Ovary (tissue), 9 donors: Measurements from ENCODE around the gene IMPDH2. TPM values are rescaled to one million over a fixed set of nuclear protein-coding genes. Genes with fewer than 3 reads are reported as not detected.

Source experiments
- DNase-seq, 5 donors: peaks; one replicate each; pipeline ENCODE4 v3.0.0-alpha.2; 2019 to 2020
- H3K27ac ChIP-seq, 2 donors: fragments of 200-600 bp; one replicate each; pipeline versions ENCODE4 v1.5.1 to v1.8.0; 2019 to 2022
- H3K27me3 ChIP-seq: fragments of 200-600 bp; one replicate; pipeline ENCODE4 v1.8.0; 2022
- H3K36me3 ChIP-seq: fragments of 200-600 bp; sonication (generic); one replicate; pipeline ENCODE4 v1.5.1; 2019
- H3K4me1 ChIP-seq: one replicate; pipeline ENCODE4 v1.8.1; 2013; ENCODE audit warnings: mild to moderate bottlenecking, moderate library complexity; ENCODE audit not compliant: insufficient read depth
- H3K4me3 ChIP-seq: fragments of 200-600 bp; sonication (generic); one replicate; pipeline ENCODE4 v1.5.1; 2017
- H3K9me3 ChIP-seq, 2 donors: fragments of 200-600 bp in 1 of 2; sonication (generic) in 1 of 2; one replicate each; pipeline versions ENCODE4 v1.5.1 to v1.8.1; 2013 to 2019; ENCODE audit warnings: mild to moderate bottlenecking in 1 of 2, moderate library complexity in 1 of 2
- EP300 ChIP-seq: sonication (generic); formaldehyde crosslinking; IDR thresholded peaks from one replicate; pipeline ENCODE4 v1.6.1; 2017; ENCODE audit warnings: antibody characterized with exemption
- POLR2A ChIP-seq: fragments of 450-650 bp; IDR thresholded peaks from one replicate; pipeline ENCODE4 v1.6.1; 2017; ENCODE audit warnings: antibody characterized with exemption, mild to moderate bottlenecking, moderate library complexity
- WGBS, 3 donors: extraction: QIAGEN DNeasy Blood & Tissue Kit in 1 of 3; methylation state at CpG; one replicate each; pipeline versions ENCODE4 v1.1.5 to v1.1.7; 2013 to 2017; 5-methylcytosine and 5-hydroxymethylcytosine counted together
- intact Hi-C, 4 donors: fragments of 100-400 bp; cut with DNase I; formaldehyde crosslinking; loops; one replicate each; pipeline versions ENCODE4 v1.11.0 to v1.15.1; 2022 to 2023
- polyA plus RNA-seq, 2 donors: library from polyadenylated mRNA; stranded (reverse); fragments of 200-250 nt in 1 of 2; fragments of 350-450 nt in 1 of 2; fragmentation: Illumina TruSeq in 1 of 2; extraction: RNeasy Lipid Tissue Mini Kit (QIAGEN cat#74804) in 1 of 2; gene quantifications; one replicate each; pipeline ENCODE4 v1.2.3, GENCODE V29; 2013 to 2014
- total RNA-seq, 7 donors: library from RNA; depleted of rRNA in 2 of 7; stranded (reverse); fragments of >200 nt in 2 of 7; fragmentation: NEBNext Ultra II Directional in 3 of 7; extraction: Animal tissue kit (Norgen Biotek cat#: 25700) in 3 of 7; gene quantifications; one replicate each; pipeline versions ENCODE4 v1.1.0 to v1.2.4, GENCODE V29; 2016 to 2023
- TF ChIP-seq, protein P1 (sequence below), 3 donors: fragments of 450-650 bp in 2 of 3; fragments of 200-600 bp in 1 of 3; IDR thresholded peaks; one replicate each; pipeline versions ENCODE4 v1.5.1 to v1.8.0; 2016 to 2022; ENCODE audit warnings: antibody characterized with exemption in 3 of 3, mild to moderate bottlenecking in 1 of 3
- donor health status: DM: no; HTN: no; CAD: no; lungs with moderate emphysema.
- donor health status: DM: no; HTN: no; CAD: no.
- donor health status: Bipolar disorder and iron deficiency.
- donor health status: DM: yes; HTN: yes; CAD: no.
- donor health status: DM: no; HTN: no; CAD: no.
- donor health status: DM: yes; HTN: yes; CAD: no.

Gene IMPDH2
- total and polyA plus RNA-seq, 9 donors, result 264 to 523 (median 381) TPM

DNA sequence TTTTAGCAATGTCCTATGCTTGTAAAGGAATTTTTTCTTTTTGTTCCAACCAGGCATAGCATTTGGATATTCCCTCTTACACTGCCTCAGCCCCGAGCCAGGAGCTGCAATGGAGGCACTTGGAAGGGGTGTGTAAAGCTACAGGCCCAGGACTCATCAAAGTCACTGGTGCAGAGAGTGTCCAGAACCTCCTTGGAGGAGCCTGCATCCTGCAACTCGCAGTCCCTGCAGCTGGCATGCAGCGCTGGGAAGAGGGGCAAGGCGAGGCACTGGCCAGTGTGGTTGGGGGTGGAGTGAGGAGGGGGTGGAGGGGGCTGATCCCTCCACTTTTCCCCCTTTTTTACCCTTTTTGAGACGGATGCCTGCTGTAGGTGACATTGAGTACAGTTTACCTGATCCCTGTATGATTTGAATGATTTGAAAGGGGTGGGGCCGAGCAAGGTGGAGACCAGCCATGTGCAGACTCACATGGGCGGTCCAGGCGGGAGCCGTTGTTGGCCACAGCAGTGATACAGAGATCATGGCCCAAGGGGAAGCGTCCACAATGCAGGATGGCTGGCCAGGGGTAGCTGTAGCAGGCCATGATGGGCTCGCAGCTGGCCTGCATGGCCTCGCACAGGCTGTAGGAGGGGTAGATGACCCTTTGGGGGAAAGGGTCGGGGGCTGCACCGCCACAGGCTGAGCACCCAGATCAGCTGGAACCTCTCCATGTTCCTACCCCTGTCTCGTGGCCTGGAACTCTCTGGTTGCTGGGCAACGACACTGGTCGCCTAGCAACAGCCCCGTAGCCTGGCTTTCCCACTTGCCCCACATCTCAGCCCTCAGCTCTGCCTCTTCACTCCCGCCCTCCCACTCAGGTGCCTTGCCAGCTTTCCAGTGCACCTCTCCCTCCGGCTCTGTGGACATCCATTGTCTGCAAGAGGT is 31.2 kb downstream of the IMPDH2 start:
- peak in 1 of 5 donors; percentile 26 for DNase-seq
- WGBS, 3 donors, result 71 to 77% (median 77%) methylated on average over 20 of the region's 20 CpGs
- Histone ChIP-seq H3K9me3 (no peaks in the 10 kb centered on the region), H3K36me3 (no peaks in the 10 kb centered on the region), H3K4me3 (no peak overlapping the region), H3K27ac (no peak overlapping the region), H3K27me3 (no peaks in the 10 kb centered on the region), H3K4me1 (no peaks in the 10 kb centered on the region)
- TF ChIP-seq EP300, result no peak
- no peak for TF ChIP-seq POLR2A
- TF ChIP-seq, protein P1, sequence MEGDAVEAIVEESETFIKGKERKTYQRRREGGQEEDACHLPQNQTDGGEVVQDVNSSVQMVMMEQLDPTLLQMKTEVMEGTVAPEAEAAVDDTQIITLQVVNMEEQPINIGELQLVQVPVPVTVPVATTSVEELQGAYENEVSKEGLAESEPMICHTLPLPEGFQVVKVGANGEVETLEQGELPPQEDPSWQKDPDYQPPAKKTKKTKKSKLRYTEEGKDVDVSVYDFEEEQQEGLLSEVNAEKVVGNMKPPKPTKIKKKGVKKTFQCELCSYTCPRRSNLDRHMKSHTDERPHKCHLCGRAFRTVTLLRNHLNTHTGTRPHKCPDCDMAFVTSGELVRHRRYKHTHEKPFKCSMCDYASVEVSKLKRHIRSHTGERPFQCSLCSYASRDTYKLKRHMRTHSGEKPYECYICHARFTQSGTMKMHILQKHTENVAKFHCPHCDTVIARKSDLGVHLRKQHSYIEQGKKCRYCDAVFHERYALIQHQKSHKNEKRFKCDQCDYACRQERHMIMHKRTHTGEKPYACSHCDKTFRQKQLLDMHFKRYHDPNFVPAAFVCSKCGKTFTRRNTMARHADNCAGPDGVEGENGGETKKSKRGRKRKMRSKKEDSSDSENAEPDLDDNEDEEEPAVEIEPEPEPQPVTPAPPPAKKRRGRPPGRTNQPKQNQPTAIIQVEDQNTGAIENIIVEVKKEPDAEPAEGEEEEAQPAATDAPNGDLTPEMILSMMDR (IDR thresholded peaks at IDR 0.05), result no peak
- intact Hi-C loops, result loop anchor here in 1 of 4 donors (10.0 kb wide), 1 partner anchor 447 kb away; no protein-coding TSS in a partner anchor

DNA sequence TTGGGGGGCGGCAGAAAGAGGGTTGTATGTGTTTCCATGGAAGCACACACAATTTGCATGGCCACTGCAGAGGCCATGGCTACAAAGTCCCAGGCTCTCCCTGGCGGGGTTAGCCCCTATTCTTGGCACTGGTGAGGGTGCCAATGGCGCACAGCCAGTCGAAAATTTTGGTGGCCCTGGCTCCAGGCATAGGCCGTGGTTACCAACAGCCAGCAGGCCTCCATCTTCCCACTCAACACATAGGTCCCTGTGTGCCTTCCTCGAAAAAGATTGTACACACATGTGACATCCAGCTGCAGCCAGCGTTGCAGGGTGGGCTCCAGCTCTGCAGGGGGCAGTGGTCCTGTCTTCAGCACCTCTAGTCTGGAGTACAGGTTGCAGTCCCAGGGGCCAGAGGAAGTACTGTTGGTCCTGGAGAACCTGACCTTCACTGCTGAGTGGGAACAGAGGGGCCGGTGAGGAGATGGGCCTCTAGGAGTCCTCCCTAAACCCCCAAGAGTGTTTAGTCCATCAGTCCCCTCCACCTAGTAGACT is 32.0 kb downstream of the IMPDH2 start:
- Histone ChIP-seq H3K36me3 (no peaks in the 10 kb centered on the region), H3K9me3 (no peaks in the 10 kb centered on the region), H3K4me3 (no peak overlapping the region), H3K4me1 (no peaks in the 10 kb centered on the region), H3K27me3 (no peaks in the 10 kb centered on the region), H3K27ac (no peak overlapping the region)
- intact Hi-C loops, result loop anchor here in 1 of 4 donors (10.0 kb wide), 1 partner anchor 448 kb away; no protein-coding TSS in a partner anchor
- WGBS, 3 donors, result 81 to 89% (median 82%) methylated on average over 8 of the region's 8 CpGs
- DNase-seq, result peak in 1 of 5 donors; percentile 27
- TF ChIP-seq EP300, result no peak
- TF ChIP-seq, protein P1 (IDR thresholded peaks at IDR 0.05), result no peak
- no peak for TF ChIP-seq POLR2A

DNA sequence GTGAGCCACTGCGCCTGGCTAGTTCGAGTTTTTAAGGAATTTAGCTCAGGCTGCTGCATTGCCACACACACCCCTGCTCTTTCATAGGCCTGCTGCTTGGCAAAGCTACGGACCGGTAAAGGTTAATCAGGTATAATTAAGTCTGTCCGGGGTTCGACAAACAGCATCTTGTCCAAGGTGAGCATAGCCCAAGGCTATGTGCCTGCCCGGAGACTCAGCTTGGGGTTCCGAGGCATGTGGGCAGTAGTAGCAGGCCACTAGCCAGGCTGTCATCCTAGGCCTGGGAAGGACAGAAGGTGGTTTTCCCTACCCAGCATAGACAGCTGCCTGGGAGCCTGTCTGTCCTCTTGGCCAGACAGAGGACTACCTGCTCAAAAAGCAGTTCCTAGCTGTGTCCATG is 32.6 kb downstream of the IMPDH2 start:
- DNase-seq, result no peak
- no peaks in the 10 kb centered on the region for H3K27me3 ChIP-seq
- no peaks in the 10 kb centered on the region for H3K9me3 ChIP-seq
- H3K4me1 ChIP-seq, result no peaks in the 10 kb centered on the region
- TF ChIP-seq POLR2A, result no peak
- TF ChIP-seq EP300, result no peak
- TF ChIP-seq, protein P1 (IDR thresholded peaks at IDR 0.05), result no peak
- intact Hi-C loops, result loop anchor here in 1 of 4 donors (10.0 kb wide), 1 partner anchor 448 kb away; no protein-coding TSS in a partner anchor
- no peaks in the 10 kb centered on the region for H3K36me3 ChIP-seq
- H3K4me3 ChIP-seq, result no peak overlapping the region
- H3K27ac ChIP-seq, result no peak overlapping the region
- 92 to 95% (median 94%) methylated on average over 8 of the region's 8 CpGs for WGBS, 3 donors

DNA sequence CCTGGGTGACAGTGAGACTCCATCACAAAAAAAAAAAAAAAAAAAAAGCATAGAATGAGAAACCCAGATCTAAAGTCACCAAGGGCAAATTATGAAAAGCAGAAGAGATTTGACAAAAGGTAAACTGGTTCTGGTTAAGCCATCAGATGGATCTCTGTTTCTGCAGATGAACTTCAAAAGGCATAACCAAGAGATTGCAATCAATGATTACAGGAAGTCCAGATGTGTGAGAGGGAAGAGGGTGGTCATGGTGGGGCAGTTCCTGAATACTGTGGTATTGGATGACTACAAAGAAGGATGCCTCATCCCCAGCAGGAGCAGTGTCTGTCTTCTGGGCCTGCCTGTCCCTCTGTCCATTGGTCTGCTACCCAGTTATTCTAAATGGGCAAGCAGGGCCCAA is 35.4 kb downstream of the IMPDH2 start:
- Histone ChIP-seq H3K9me3 (no peaks in the 10 kb centered on the region), H3K27ac (no peak overlapping the region)

More for the DNA sequence above, 35.4 kb downstream of the IMPDH2 start:
- Histone ChIP-seq H3K27me3 (no peaks in the 10 kb centered on the region), H3K4me1 (peaks cover 3% of the 10 kb centered on the region), H3K4me3 (no peak overlapping the region), H3K36me3 (no peaks in the 10 kb centered on the region)
- DNase-seq, result no peak
- intact Hi-C loops, result loop anchor here in 1 of 4 donors (10.0 kb wide), 1 partner anchor 451 kb away; no protein-coding TSS in a partner anchor
- no peak for TF ChIP-seq EP300
- no peak for TF ChIP-seq POLR2A
- TF ChIP-seq, protein P1 (IDR thresholded peaks at IDR 0.05), result no peak
